Fibroblast of pulmonary artery (primary cell): ENCODE results near the gene ADI1.
A peak's percentile ranks its signal among the peaks of the same experiment; 100 is the strongest.

Experiments used
- DNase-seq: peaks from one replicate; pipeline ENCODE4 v3.0.0-alpha.2; 2010; ENCODE audit warnings: low read depth
- H3K4me3 ChIP-seq: replicated peaks from 2 replicates; pipeline ENCODE4 v1.5.1; 2011; ENCODE audit warnings: low read depth, mild to moderate bottlenecking, control low read depth, low read length, moderate library complexity
- TF ChIP-seq, protein P1 (sequence below): IDR thresholded peaks from 2 replicates; pipeline ENCODE4 v1.5.1; 2011; ENCODE audit warnings: mild to moderate bottlenecking, control low read depth, low read length, inconsistent platforms; ENCODE audit errors: missing control alignments

Gene ADI1

DNA sequence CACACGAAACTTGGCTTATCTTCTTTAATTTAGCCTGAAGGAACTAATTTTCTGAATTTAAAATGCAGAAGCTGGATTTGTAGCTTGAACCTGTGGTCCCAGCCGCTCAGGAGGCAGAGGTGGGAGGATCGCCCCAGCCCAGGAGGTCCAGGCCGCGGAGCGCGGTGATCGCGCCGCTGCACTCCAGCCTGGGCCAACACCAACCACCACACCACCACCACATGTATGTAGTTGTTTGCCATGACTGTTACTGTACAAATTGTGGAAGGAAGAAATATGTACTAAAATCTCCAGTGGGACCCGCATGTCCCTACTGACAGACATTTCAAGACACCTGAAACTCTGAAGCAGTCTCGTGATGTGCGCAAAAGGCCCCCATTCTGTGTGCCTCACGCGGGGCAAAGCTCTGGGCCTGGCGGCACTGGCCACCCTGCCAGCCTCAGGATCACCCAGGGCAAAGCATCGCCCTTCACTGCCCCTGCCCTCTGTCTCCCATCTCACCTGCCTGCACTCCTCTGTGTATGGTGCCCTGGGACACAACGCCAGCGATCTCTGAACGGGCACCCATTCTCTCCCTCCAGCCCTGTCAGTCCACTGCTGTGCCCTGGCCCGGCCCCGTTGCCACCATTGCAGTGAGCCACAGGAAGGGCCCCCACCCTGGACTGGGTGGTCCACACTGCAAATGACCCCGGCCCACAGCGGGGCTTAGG is 10.1 kb upstream of the ADI1 start:
- TF ChIP-seq, protein P1, sequence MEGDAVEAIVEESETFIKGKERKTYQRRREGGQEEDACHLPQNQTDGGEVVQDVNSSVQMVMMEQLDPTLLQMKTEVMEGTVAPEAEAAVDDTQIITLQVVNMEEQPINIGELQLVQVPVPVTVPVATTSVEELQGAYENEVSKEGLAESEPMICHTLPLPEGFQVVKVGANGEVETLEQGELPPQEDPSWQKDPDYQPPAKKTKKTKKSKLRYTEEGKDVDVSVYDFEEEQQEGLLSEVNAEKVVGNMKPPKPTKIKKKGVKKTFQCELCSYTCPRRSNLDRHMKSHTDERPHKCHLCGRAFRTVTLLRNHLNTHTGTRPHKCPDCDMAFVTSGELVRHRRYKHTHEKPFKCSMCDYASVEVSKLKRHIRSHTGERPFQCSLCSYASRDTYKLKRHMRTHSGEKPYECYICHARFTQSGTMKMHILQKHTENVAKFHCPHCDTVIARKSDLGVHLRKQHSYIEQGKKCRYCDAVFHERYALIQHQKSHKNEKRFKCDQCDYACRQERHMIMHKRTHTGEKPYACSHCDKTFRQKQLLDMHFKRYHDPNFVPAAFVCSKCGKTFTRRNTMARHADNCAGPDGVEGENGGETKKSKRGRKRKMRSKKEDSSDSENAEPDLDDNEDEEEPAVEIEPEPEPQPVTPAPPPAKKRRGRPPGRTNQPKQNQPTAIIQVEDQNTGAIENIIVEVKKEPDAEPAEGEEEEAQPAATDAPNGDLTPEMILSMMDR, result no peak
- H3K4me3 ChIP-seq, result no peak overlapping the region
- DNase-seq, result no peak

- DNase-seq, result no peak
- H3K4me3 ChIP-seq, result no peak overlapping the region
- TF ChIP-seq, protein P1, result no peak
Measured at GRCh38 chr2:3527886-3528785, 8.8 kb upstream of the ADI1 start.

- DNase-seq, result no peak
- TF ChIP-seq, protein P1, result no peak
- no peak overlapping the region for H3K4me3 ChIP-seq
Measured at GRCh38 chr2:3526871-3527270, 7.5 kb upstream of the ADI1 start.

DNA sequence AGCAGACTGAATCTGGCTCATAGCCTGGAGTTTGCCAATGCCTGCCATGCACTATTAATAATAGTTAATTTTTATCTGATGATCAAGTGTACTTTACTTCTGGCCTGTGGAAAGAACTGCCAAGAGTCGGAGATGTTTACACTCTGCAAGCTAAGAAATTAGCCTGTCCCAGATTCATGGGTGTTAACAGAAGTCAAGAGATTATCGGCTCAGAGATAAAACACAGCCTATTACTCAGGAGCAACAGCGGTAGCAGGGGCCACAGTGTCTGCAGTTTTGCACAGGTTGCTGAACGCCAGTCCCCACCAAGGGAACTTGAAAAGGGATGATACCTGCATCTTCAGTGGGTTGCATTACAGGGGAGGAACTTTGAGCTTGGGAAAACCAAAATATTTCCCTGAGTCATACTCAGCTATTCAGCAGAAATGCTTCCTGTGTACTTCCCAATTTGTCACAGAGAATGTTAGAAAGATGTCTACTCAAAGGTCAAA is 4.3 kb upstream of the ADI1 start:
- TF ChIP-seq, protein P1, result no peak
- H3K4me3 ChIP-seq, result peak overlapping the region; percentile 24

DNA sequence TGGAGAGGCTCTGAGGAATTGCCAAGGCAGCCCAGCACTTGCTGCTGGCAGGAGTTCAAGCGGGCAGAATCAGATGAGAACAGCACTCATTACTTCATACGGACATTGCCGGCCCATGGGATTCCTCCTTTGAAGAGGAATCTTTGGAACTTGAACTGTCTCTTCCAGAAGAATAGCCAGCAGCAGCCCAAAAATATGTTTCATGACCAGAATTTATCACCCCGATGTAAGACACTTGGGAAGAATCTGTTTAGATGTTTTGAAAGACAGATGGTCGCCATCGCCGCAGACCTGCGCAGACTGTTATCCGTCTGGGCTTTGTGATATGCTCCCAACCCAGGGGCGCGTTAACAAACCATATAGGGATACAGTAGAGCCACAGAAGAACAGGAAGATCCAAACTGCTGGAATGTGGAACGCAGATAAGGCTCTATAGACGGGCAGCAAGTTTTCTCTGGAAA is 3.7 kb upstream of the ADI1 start:
- TF ChIP-seq, protein P1, result no peak
- peak overlapping the region; percentile 24 for H3K4me3 ChIP-seq
- DNase-seq, result peak; percentile 62

More for the DNA sequence above, 4.3 kb upstream of the ADI1 start:
- DNase-seq, result peak; percentile 49

DNA sequence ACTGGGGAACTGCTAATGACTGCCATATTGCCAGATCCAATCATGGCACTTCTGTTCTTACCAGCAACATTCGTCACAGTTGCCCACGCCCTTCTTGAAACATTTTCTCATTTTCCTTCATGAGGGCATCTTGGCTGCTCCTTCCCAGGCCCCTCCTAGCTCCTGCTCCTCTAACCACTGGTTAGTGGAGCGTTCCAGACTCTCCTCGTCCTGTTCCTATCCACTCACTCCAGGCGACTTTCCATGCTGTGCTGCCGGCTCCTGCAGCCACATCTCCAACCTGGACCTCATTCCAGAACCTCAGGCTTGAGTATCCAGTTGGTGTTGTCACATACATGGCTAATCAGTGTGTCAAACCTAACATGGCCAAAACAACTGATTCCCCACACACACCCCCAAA is 1.3 kb upstream of the ADI1 start:
- no peak overlapping the region for H3K4me3 ChIP-seq

More for the DNA sequence above, 1.3 kb upstream of the ADI1 start:
- TF ChIP-seq, protein P1, result no peak
- no peak for DNase-seq
